K562 (cell line): ENCODE measurements around the gene UNC5B. TPM values are rescaled to one million over a fixed set of nuclear protein-coding genes. Genes with fewer than 3 reads are reported as not detected.

ENCODE experiments used
- ATAC-seq: fragments of 200-7000 bp; cut with Tn5 transposase; 3 replicates; pipeline ENCODE4 v1.9.1; 2020; ENCODE audit warnings: moderate library complexity
- BruUV-seq: library from RNA; stranded (reverse); fragments of 400-500 nt; replicated peaks from 2 replicates; lab custom pipeline; 2021; lab: Mats Ljungman, UMichigan
- CTCF ChIA-PET: fragments of 300-600 bp; formaldehyde crosslinking; extraction: SDS; loops from one replicate; lab custom pipeline; 2021; ENCODE audit warnings: low intra/inter-chr PET ratio; lab: Yijun Ruan, JAX
- POLR2A ChIA-PET: fragments of 300-600, 350-650 bp; sonication (Branson Sonifier 250); formaldehyde crosslinking; extraction: SDS; loops from one replicate; lab custom pipeline; 2021; ENCODE audit warnings: antibody characterized with exemption, inconsistent platforms; lab: Yijun Ruan, JAX
- DNase-seq, 4 experiments: peaks; one replicate each; pipeline versions ENCODE4 v3.0.0 to v3.0.0-alpha.2; 2011 to 2018; ENCODE audit warnings: low spot score in 3 of 4, mixed read lengths in 3 of 4; ENCODE audit errors: extremely low read depth in 1 of 4
- FAIRE-seq: peaks from 2 replicates; lab custom pipeline; 2011; peaks lifted over from hg19 to GRCh38; lab: Jason Lieb, UNC
- H2AFZ ChIP-seq: 2 replicates; pipeline ENCODE4 v1.6.0; 2011; ENCODE audit warnings: low read depth, low read length, control low read depth, inconsistent platforms
- H3K27ac ChIP-seq: fragments of 200-600 bp; 3 replicates; pipeline ENCODE4 v1.8.0; 2011; ENCODE audit warnings: low read depth, mild to moderate bottlenecking, control low read depth, inconsistent platforms, low read length, moderate library complexity, mixed read lengths; ENCODE audit errors: extremely low read depth
- H3K27me3 ChIP-seq, 2 experiments: fragments of 300-600 bp in 1 of 2; 2 replicates in 1 of 2; 3 replicates in 1 of 2; pipeline versions ENCODE4 v1.6.0 to v1.8.0; 2011; ENCODE audit warnings: inconsistent platforms in 2 of 2, low read length in 2 of 2, mild to moderate bottlenecking in 1 of 2, mixed read lengths in 1 of 2, moderate library complexity in 1 of 2; ENCODE audit not compliant: control insufficient read depth in 2 of 2, insufficient read depth in 2 of 2
- H3K36me3 ChIP-seq: fragments of 300-600 bp; 3 replicates; pipeline ENCODE4 v1.8.0; 2011; ENCODE audit warnings: mild to moderate bottlenecking, low read length, inconsistent platforms; ENCODE audit not compliant: control insufficient read depth, insufficient read depth
- H3K4me1 ChIP-seq, 2 experiments: fragments of 200-600 bp in 1 of 2; replicated peaks in 1 of 2; 2 replicates in 1 of 2; 3 replicates in 1 of 2; pipeline versions ENCODE4 v1.5.1 to v1.8.0; 2011; ENCODE audit warnings: inconsistent platforms in 2 of 2, low read length in 2 of 2, mild to moderate bottlenecking in 1 of 2, mixed read lengths in 1 of 2, moderate library complexity in 1 of 2; ENCODE audit not compliant: control insufficient read depth in 2 of 2, insufficient read depth in 2 of 2
- H3K4me2 ChIP-seq: 2 replicates; pipeline ENCODE4 v1.6.1; 2011; ENCODE audit warnings: low read length, control low read depth, inconsistent platforms, mixed read lengths; ENCODE audit not compliant: insufficient read depth
- H3K4me3 ChIP-seq: fragments of 200-600 bp; sonication (generic), shearing (Covaris generic); 2 replicates; pipeline ENCODE4 v1.5.1; 2016; ENCODE audit warnings: control low read depth, inconsistent platforms
- H3K79me2 ChIP-seq: fragments of 200-600 bp; 3 replicates; pipeline ENCODE4 v1.8.0; 2011; ENCODE audit warnings: low read length, inconsistent platforms; ENCODE audit not compliant: control insufficient read depth, insufficient read depth
- H3K9ac ChIP-seq, 2 experiments: 2 replicates each; pipeline versions ENCODE4 v1.6.0 to v1.6.1; 2011; ENCODE audit warnings: low read depth in 2 of 2, low read length in 2 of 2, control low read depth in 1 of 2, inconsistent platforms in 1 of 2, mild to moderate bottlenecking in 1 of 2, mixed read lengths in 1 of 2; ENCODE audit not compliant: insufficient read depth in 1 of 2
- H3K9me1 ChIP-seq: one replicate; pipeline ENCODE4 v1.6.0; 2011; ENCODE audit warnings: inconsistent platforms, mild to moderate bottlenecking, low read length, moderate library complexity; ENCODE audit not compliant: control insufficient read depth, insufficient read depth
- H3K9me3 ChIP-seq: replicated peaks from 2 replicates; pipeline ENCODE4 v1.5.1; 2011; ENCODE audit warnings: low read depth, low read length, inconsistent platforms; ENCODE audit not compliant: control insufficient read depth, insufficient read depth
- H4K20me1 ChIP-seq: replicated peaks from 2 replicates; pipeline ENCODE4 v1.6.1; 2011; ENCODE audit warnings: low read length, inconsistent platforms, mixed read lengths; ENCODE audit not compliant: control insufficient read depth, insufficient read depth
- ATF6 ChIP-seq: sonication (generic); formaldehyde crosslinking; IDR thresholded peaks from 2 replicates; pipeline ENCODE4 v1.4.0; 2020; ENCODE audit warnings: mild to moderate bottlenecking, missing genetic modification reagents
- ELF4 ChIP-seq: fragments of 450-650 bp; formaldehyde crosslinking; IDR thresholded peaks from 2 replicates; pipeline ENCODE4 v1.4.0; 2022; ENCODE audit warnings: missing genetic modification characterization
- ILK ChIP-seq: fragments of 450-650 bp; IDR thresholded peaks from 2 replicates; pipeline ENCODE4 v1.6.1; 2016; ENCODE audit warnings: missing genetic modification characterization, low read depth, mild to moderate bottlenecking, missing compliant biosample characterization, moderate library complexity, borderline replicate concordance
- JUN ChIP-seq, 2 experiments: sonication (generic) in 1 of 2; formaldehyde crosslinking in 1 of 2; IDR thresholded peaks; 2 replicates each; pipeline versions ENCODE4 v1.6.1 to v1.8.0; 2012 to 2022; ENCODE audit warnings: borderline replicate concordance in 2 of 2, mild to moderate bottlenecking in 2 of 2, improper control_type of control experiment in 1 of 2, low read depth in 1 of 2, low read length in 1 of 2, missing genetic modification reagents in 1 of 2
- KAT2B ChIP-seq: IDR thresholded peaks from one replicate; pipeline ENCODE4 v1.6.1; 2012; ENCODE audit warnings: low read depth, mild to moderate bottlenecking, control low read depth, inconsistent platforms, low read length, moderate library complexity
- LCOR ChIP-seq: sonication (generic); formaldehyde crosslinking; IDR thresholded peaks from 2 replicates; pipeline ENCODE4 v1.8.0; 2022; ENCODE audit warnings: mild to moderate bottlenecking, missing genetic modification reagents
- MBD2 ChIP-seq: sonication (generic); IDR thresholded peaks from 2 replicates; pipeline ENCODE4 v1.6.1; 2016; ENCODE audit warnings: low read depth, borderline replicate concordance
- MXD1 ChIP-seq: fragments of 250-450 bp; sonication (Bioruptor Pico); IDR thresholded peaks from 2 replicates; pipeline ENCODE4 v1.8.0; 2021; ENCODE audit warnings: borderline replicate concordance, mild to moderate bottlenecking, moderate library complexity; ENCODE audit not compliant: poor library complexity, severe bottlenecking
- NFXL1 ChIP-seq: fragments of 450-650 bp; formaldehyde crosslinking; IDR thresholded peaks from 2 replicates; pipeline ENCODE4 v1.4.0; 2021; ENCODE audit warnings: mild to moderate bottlenecking
- OTX1 ChIP-seq: fragments of 450-650 bp; formaldehyde crosslinking; IDR thresholded peaks from 2 replicates; pipeline ENCODE4 v1.4.0; 2022; ENCODE audit warnings: mild to moderate bottlenecking
- RNF219 ChIP-seq: fragments of 250-450 bp; sonication (Bioruptor Pico); IDR thresholded peaks from 2 replicates; pipeline ENCODE4 v1.5.0; 2022; ENCODE audit warnings: mild to moderate bottlenecking
- SAP30 ChIP-seq: fragments of 200-600 bp; sonication (generic); IDR thresholded peaks from 2 replicates; pipeline ENCODE4 v1.6.1; 2012; ENCODE audit warnings: borderline replicate concordance, low read depth, mild to moderate bottlenecking, moderate library complexity, low read length, control low read depth, inconsistent platforms; ENCODE audit not compliant: insufficient read depth, poor library complexity, severe bottlenecking
- SRSF7 ChIP-seq: fragments of 200-400 bp; formaldehyde crosslinking; optimal IDR thresholded peaks from 2 replicates; pipeline ENCODE3; 2017; ENCODE audit warnings: mild to moderate bottlenecking, low read depth, low read length
- TOE1 ChIP-seq, 2 experiments: fragments of 450-650 bp in 1 of 2; sonication (generic) in 1 of 2; formaldehyde crosslinking in 1 of 2; IDR thresholded peaks; 2 replicates each; pipeline versions ENCODE4 v1.7.1 to v1.8.0; 2016 to 2022; ENCODE audit warnings: borderline replicate concordance in 2 of 2, mild to moderate bottlenecking in 2 of 2, antibody characterized with exemption in 1 of 2, inconsistent platforms in 1 of 2, low read depth in 1 of 2, missing genetic modification reagents in 1 of 2, moderate library complexity in 1 of 2
- WGBS: fragments of 100-300 bp; shearing (Covaris generic); methylation state at CpG from one replicate; pipeline ENCODE4 v1.1.6; 2016; ENCODE audit warnings: low coverage, mixed read lengths; ENCODE audit not compliant: insufficient coverage; ENCODE audit errors: missing lambda C conversion rate; 5-methylcytosine and 5-hydroxymethylcytosine counted together
- in situ Hi-C: fragments of 300-500 bp; cut with MboI; formaldehyde crosslinking; loops from 4 replicates; pipeline ENCODE4 v1.15.0; 2018; ENCODE audit warnings: inconsistent platforms, mixed read lengths
- intact Hi-C: fragments of 100-400 bp; cut with micrococcal nuclease; formaldehyde crosslinking; loops from 2 replicates; pipeline ENCODE4 v1.14.2; 2022
- polyA plus RNA-seq, 8 experiments: library from polyadenylated mRNA; depleted of rRNA in 4 of 8; stranded (reverse) in 5 of 8; unstranded in 3 of 8; fragments of >200 nt; fragmentation: Nextera tagmentation in 2 of 8; fragmentation: Illumina TruSeq in 1 of 8; extraction: Ambion mirVana in 2 of 8; extraction: Trizol in 1 of 8; gene quantifications; 2 replicates each; pipeline versions ENCODE4 v1.2.1 to v1.2.3, GENCODE V29; 2011 to 2014; ENCODE audit warnings: inconsistent platforms in 1 of 8, missing spikeins in 1 of 8
- total RNA-seq, 7 experiments: library from RNA; depleted of rRNA in 6 of 7; stranded (reverse); fragments of >200 nt in 6 of 7; fragmentation: Illumina TruSeq in 2 of 7; extraction: Trizol in 2 of 7; gene quantifications; 2 replicates each; pipeline versions ENCODE4 v1.2.1 to v1.2.3, GENCODE V29; 2011 to 2021; ENCODE audit warnings: low replicate concordance in 1 of 7
- TF ChIP-seq, protein P1 (sequence below): fragments of 450-650 bp; formaldehyde crosslinking; IDR thresholded peaks from 2 replicates; pipeline ENCODE4 v1.4.0; 2022; ENCODE audit warnings: mild to moderate bottlenecking, moderate library complexity

UNC5B gene
- total and polyA plus RNA-seq, 9 of the 15 experiments (the other 6 are each of a cell fraction or from before 2014, with no cell fraction given): 0.10 to 8.4 (median 2.1) TPM

GRCh38 chr10:71280825-71281224, 68.5 kb downstream of the UNC5B start:
- intact Hi-C loops: loop anchor here (5.0 kb wide), 1 partner anchor 354 kb away; no protein-coding TSS in a partner anchor
- H3K36me3 ChIP-seq: no peaks in the 10 kb centered on the region
- POLR2A ChIA-PET: interaction anchor here (0.7 to 1.0 kb wide), 2 partner anchors 8 to 10 kb away, joined by 3 to 4 read pairs; no protein-coding TSS in a partner anchor
- no peak overlapping the region for H3K27ac ChIP-seq
- in situ Hi-C loops: no loop called here
- ATAC-seq (no peak), FAIRE-seq (no peak), DNase-seq (no peak)
- H3K4me2 ChIP-seq: no peak overlapping the region
- H3K4me1 ChIP-seq: peaks cover 0 to 16% of the 10 kb centered on the region in 2 experiments; a peak in 2 of 5 replicates
- H3K9ac ChIP-seq: no peak overlapping the region
- CTCF ChIA-PET: no interaction called here
- no TSS peak for BruUV-seq
- WGBS: 3% methylated on average over 3 of the region's 3 CpGs
- H3K4me3 ChIP-seq: no peak overlapping the region
- H4K20me1 ChIP-seq: peaks cover 11% of the 10 kb centered on the region
- peaks cover 0 to 23% of the 10 kb centered on the region in 2 experiments; a peak in 2 of 5 replicates for H3K27me3 ChIP-seq
- H3K9me1 ChIP-seq: no peaks in the 10 kb centered on the region
- H3K79me2 ChIP-seq: no peaks in the 10 kb centered on the region
- no peaks in the 10 kb centered on the region for H3K9me3 ChIP-seq
- no peak overlapping the region for H2AFZ ChIP-seq
- no peak for TF ChIP-seq RNF219
- TF ChIP-seq ATF6 (CRISPR knock-in tag): no peak
- TF ChIP-seq NFXL1: no peak
- TF ChIP-seq JUN (IDR thresholded peaks at IDR 0.05; ENCODE audit: borderline replicate concordance, low read depth, low read length): no peak
- no peak for TF ChIP-seq JUN (CRISPR knock-in tag; IDR thresholded peaks at IDR 0.05; ENCODE audit: borderline replicate concordance)
- TF ChIP-seq MXD1: no peak
- TF ChIP-seq LCOR (CRISPR knock-in tag): no peak
- TF ChIP-seq ILK (tag): no peak
- TF ChIP-seq SRSF7: no peak
- peak; percentile 17; the same call in 1 of the 2 replicates for TF ChIP-seq ELF4 (CRISPR knock-in tag)
- TF ChIP-seq OTX1 (CRISPR knock-in tag): 0 out of 2 replicates have a peak, but pooled peaks have one; percentile 46
- no peak for TF ChIP-seq MBD2
- TF ChIP-seq KAT2B: no peak
- no peak for TF ChIP-seq TOE1 (IDR thresholded peaks at IDR 0.05; ENCODE audit: borderline replicate concordance)
- TF ChIP-seq TOE1 (CRISPR knock-in tag; IDR thresholded peaks at IDR 0.05; ENCODE audit: borderline replicate concordance, low read depth): no peak
- no peak for TF ChIP-seq SAP30
- TF ChIP-seq, protein P1, sequence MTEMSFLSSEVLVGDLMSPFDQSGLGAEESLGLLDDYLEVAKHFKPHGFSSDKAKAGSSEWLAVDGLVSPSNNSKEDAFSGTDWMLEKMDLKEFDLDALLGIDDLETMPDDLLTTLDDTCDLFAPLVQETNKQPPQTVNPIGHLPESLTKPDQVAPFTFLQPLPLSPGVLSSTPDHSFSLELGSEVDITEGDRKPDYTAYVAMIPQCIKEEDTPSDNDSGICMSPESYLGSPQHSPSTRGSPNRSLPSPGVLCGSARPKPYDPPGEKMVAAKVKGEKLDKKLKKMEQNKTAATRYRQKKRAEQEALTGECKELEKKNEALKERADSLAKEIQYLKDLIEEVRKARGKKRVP (CRISPR knock-in tag): no peak
